IMR-90 (cell line): ENCODE results near the gene BCAS1. TPM values are rescaled to one million over a fixed set of nuclear protein-coding genes. Genes with fewer than 3 reads are reported as not detected.

Source experiments
- ATAC-seq: fragments of 200-7000 bp; cut with Tn5 transposase; 2 replicates; pipeline ENCODE4 v1.9.1; 2020; ENCODE audit warnings: low read depth, mild to moderate bottlenecking, moderate library complexity
- BruUV-seq: library from RNA; stranded (reverse); fragments of 400-500 nt; replicated peaks from 2 replicates; lab custom pipeline; 2021; lab: Mats Ljungman, UMichigan
- CTCF ChIA-PET: fragments of 300-600 bp; formaldehyde crosslinking; extraction: SDS; loops from one replicate; lab custom pipeline; 2021; ENCODE audit warnings: antibody characterized with exemption; lab: Yijun Ruan, JAX
- POLR2A ChIA-PET: fragments of 300-600 bp; sonication (Branson Sonifier 250); formaldehyde crosslinking; loops from one replicate; lab custom pipeline; 2022; ENCODE audit warnings: antibody characterized with exemption; ENCODE audit not compliant: unreplicated experiment; lab: Charles Lee
- DNase-seq: peaks from one replicate; pipeline ENCODE4 v3.0.0; 2013
- H2AFZ ChIP-seq: replicated peaks from 2 replicates; pipeline ENCODE3; 2013; ENCODE audit warnings: low read length, mild to moderate bottlenecking; ENCODE audit not compliant: poor library complexity
- H2AK5ac ChIP-seq: 2 replicates; pipeline ENCODE4 v1.6.1; 2013; ENCODE audit warnings: low read depth, low read length, inconsistent platforms
- H2AK9ac ChIP-seq: replicated peaks from 2 replicates; pipeline ENCODE3; 2013; ENCODE audit warnings: mild to moderate bottlenecking, low read depth, low read length, moderate library complexity; ENCODE audit not compliant: poor library complexity
- H2BK120ac ChIP-seq: 2 replicates; pipeline ENCODE4 v1.6.1; 2013; ENCODE audit warnings: low read depth, low read length, inconsistent platforms
- H2BK15ac ChIP-seq: 3 replicates; pipeline ENCODE4 v1.6.1; 2013; ENCODE audit warnings: low read depth, low read length, inconsistent platforms
- H2BK20ac ChIP-seq: 2 replicates; pipeline ENCODE4 v1.6.1; 2013; ENCODE audit warnings: low read depth, mild to moderate bottlenecking, inconsistent platforms, low read length, moderate library complexity
- H2BK5ac ChIP-seq: 2 replicates; pipeline ENCODE4 v1.6.1; 2013; ENCODE audit warnings: mild to moderate bottlenecking, low read depth, low read length, inconsistent platforms; ENCODE audit not compliant: poor library complexity, severe bottlenecking
- H3K14ac ChIP-seq: replicated peaks from 2 replicates; pipeline ENCODE4 v1.6.1; 2013; ENCODE audit warnings: low read depth, low read length, inconsistent platforms
- H3K18ac ChIP-seq: 2 replicates; pipeline ENCODE4 v1.6.1; 2013; ENCODE audit warnings: low read depth, low read length, control low read depth
- H3K23ac ChIP-seq: 2 replicates; pipeline ENCODE4 v1.6.1; 2013; ENCODE audit warnings: low read depth, low read length, inconsistent platforms
- H3K27ac ChIP-seq: 2 replicates; pipeline ENCODE4 v1.5.1; 2013; ENCODE audit warnings: mild to moderate bottlenecking, control low read depth, low read length; ENCODE audit not compliant: insufficient read depth
- H3K27me3 ChIP-seq: 2 replicates; pipeline ENCODE4 v1.6.1; 2013; ENCODE audit warnings: low read length; ENCODE audit not compliant: control insufficient read depth, insufficient read depth
- H3K36me3 ChIP-seq: 2 replicates; pipeline ENCODE4 v1.6.1; 2013; ENCODE audit warnings: low read length, mixed read lengths; ENCODE audit not compliant: control insufficient read depth, insufficient read depth
- H3K4ac ChIP-seq: 2 replicates; pipeline ENCODE4 v1.6.1; 2013; ENCODE audit warnings: low read depth, low read length, inconsistent platforms
- H3K4me1 ChIP-seq: 2 replicates; pipeline ENCODE4 v1.6.1; 2013; ENCODE audit warnings: low read length, mixed read lengths; ENCODE audit not compliant: control insufficient read depth, insufficient read depth
- H3K4me2 ChIP-seq: 2 replicates; pipeline ENCODE4 v1.6.1; 2013; ENCODE audit warnings: low read depth, mild to moderate bottlenecking, control low read depth, low read length, moderate library complexity
- H3K4me3 ChIP-seq: 2 replicates; pipeline ENCODE4 v1.5.1; 2013; ENCODE audit warnings: low read depth, mild to moderate bottlenecking, control low read depth, low read length, moderate library complexity; ENCODE audit not compliant: insufficient read depth
- H3K56ac ChIP-seq: 2 replicates; pipeline ENCODE4 v1.6.1; 2013; ENCODE audit warnings: low read length, inconsistent platforms; ENCODE audit not compliant: insufficient read depth; ENCODE audit errors: extremely low read depth
- H3K79me1 ChIP-seq, 2 experiments: 2 replicates each; pipeline ENCODE4 v1.6.1; 2013; ENCODE audit warnings: low read length in 2 of 2, inconsistent platforms in 1 of 2, low read depth in 1 of 2
- H3K9ac ChIP-seq: 2 replicates; pipeline ENCODE4 v1.6.1; 2013; ENCODE audit warnings: low read depth, low read length, control low read depth
- H3K9me1 ChIP-seq: 2 replicates; pipeline ENCODE4 v1.6.1; 2013; ENCODE audit warnings: low read length, inconsistent platforms; ENCODE audit not compliant: insufficient read depth
- H3K9me3 ChIP-seq: 2 replicates; pipeline ENCODE4 v1.6.1; 2013; ENCODE audit warnings: low read length; ENCODE audit not compliant: control insufficient read depth, insufficient read depth
- H4K20me1 ChIP-seq: 2 replicates; pipeline ENCODE4 v1.6.1; 2013; ENCODE audit warnings: low read length, inconsistent platforms; ENCODE audit not compliant: insufficient read depth
- H4K5ac ChIP-seq: 2 replicates; pipeline ENCODE4 v1.6.1; 2013; ENCODE audit warnings: mild to moderate bottlenecking, low read depth, low read length, control low read depth
- H4K8ac ChIP-seq, 2 experiments: 2 replicates each; pipeline ENCODE4 v1.6.1; 2013; ENCODE audit warnings: low read depth in 2 of 2, low read length in 2 of 2, control low read depth in 1 of 2, inconsistent platforms in 1 of 2
- H4K91ac ChIP-seq: 2 replicates; pipeline ENCODE4 v1.6.1; 2013; ENCODE audit warnings: low read depth, low read length, inconsistent platforms; ENCODE audit not compliant: insufficient read depth
- CEBPB ChIP-seq: IDR thresholded peaks from 2 replicates; pipeline ENCODE4 v1.6.1; 2012; ENCODE audit warnings: low read depth, low read length, improper control_type of control experiment
- CHD1 ChIP-seq: IDR thresholded peaks from 2 replicates; pipeline ENCODE4 v1.6.1; 2012; ENCODE audit warnings: low read depth, low read length, improper control_type of control experiment
- POLR2A ChIP-seq: IDR thresholded peaks from 2 replicates; pipeline ENCODE4 v1.6.1; 2012; ENCODE audit warnings: mild to moderate bottlenecking, low read depth, low read length
- WGBS, 2 experiments: methylation state at CpG; one replicate each; pipeline versions ENCODE4 v1.1.5 to v1.1.7; 2013; ENCODE audit warnings: missing lambda C conversion rate in 2 of 2; ENCODE audit not compliant: insufficient read length in 1 of 2; ENCODE audit errors: extremely low coverage in 2 of 2; 5-methylcytosine and 5-hydroxymethylcytosine counted together
- dilution Hi-C: fragments of 300-500 bp; cut with HindIII; formaldehyde crosslinking; loops from one replicate; pipeline ENCODE4 v1.14.3; 2018; ENCODE audit warnings: low sequenced_read_pairs; ENCODE audit not compliant: unreplicated experiment
- in situ Hi-C: fragments of 300-500 bp; cut with MboI; formaldehyde crosslinking; loops from 3 replicates; pipeline ENCODE4 v1.14.3; 2019; ENCODE audit warnings: low sequenced_read_pairs, inconsistent platforms, mixed read lengths
- intact Hi-C: fragments of 100-400 bp; cut with micrococcal nuclease; formaldehyde crosslinking; loops from 2 replicates; pipeline ENCODE4 v1.10.0; 2022
- polyA plus RNA-seq, 3 experiments: library from polyadenylated mRNA; depleted of rRNA; stranded (reverse); fragments of >200 nt; gene quantifications; 2 replicates each; pipeline ENCODE4 v1.2.3, GENCODE V29; 2012; ENCODE audit warnings: low replicate concordance in 1 of 3
- total RNA-seq: library from RNA; depleted of rRNA; stranded (reverse); fragments of >200 nt; gene quantifications from 2 replicates; pipeline ENCODE4 v1.2.3, GENCODE V29; 2012
- TF ChIP-seq, protein P1 (sequence below): conservative IDR thresholded peaks from 2 replicates; pipeline ENCODE4 v1.5.1; 2012; ENCODE audit warnings: mild to moderate bottlenecking, low read depth, low read length, improper control_type of control experiment

BCAS1 gene
- total and polyA plus RNA-seq, 2 of the 4 experiments (the other 2 are of a cell fraction), result under 0.01 TPM; not detected in 1

- no peaks in the 10 kb centered on the region for H3K36me3 ChIP-seq
- TF ChIP-seq POLR2A (no peak), CEBPB (no peak), CHD1 (no peak)
- TF ChIP-seq, protein P1, sequence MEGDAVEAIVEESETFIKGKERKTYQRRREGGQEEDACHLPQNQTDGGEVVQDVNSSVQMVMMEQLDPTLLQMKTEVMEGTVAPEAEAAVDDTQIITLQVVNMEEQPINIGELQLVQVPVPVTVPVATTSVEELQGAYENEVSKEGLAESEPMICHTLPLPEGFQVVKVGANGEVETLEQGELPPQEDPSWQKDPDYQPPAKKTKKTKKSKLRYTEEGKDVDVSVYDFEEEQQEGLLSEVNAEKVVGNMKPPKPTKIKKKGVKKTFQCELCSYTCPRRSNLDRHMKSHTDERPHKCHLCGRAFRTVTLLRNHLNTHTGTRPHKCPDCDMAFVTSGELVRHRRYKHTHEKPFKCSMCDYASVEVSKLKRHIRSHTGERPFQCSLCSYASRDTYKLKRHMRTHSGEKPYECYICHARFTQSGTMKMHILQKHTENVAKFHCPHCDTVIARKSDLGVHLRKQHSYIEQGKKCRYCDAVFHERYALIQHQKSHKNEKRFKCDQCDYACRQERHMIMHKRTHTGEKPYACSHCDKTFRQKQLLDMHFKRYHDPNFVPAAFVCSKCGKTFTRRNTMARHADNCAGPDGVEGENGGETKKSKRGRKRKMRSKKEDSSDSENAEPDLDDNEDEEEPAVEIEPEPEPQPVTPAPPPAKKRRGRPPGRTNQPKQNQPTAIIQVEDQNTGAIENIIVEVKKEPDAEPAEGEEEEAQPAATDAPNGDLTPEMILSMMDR, result no peak
- no CpG with 5 or more reads among the region's 1 CpG for WGBS, 2 experiments
- no TSS peak for BruUV-seq
- dilution Hi-C loops (no loop called here), intact Hi-C loops (no loop called here), in situ Hi-C loops (no loop called here)
- no peak overlapping the region for H2AK5ac ChIP-seq
- no peak overlapping the region for H4K91ac ChIP-seq
- H3K9me3 ChIP-seq, result no peaks in the 10 kb centered on the region
- H2AK9ac ChIP-seq, result no peak overlapping the region
- no peak overlapping the region for H2BK5ac ChIP-seq
- DNase-seq (no peak), ATAC-seq (no peak)
- POLR2A ChIA-PET, result no interaction called here
- no peak overlapping the region for H2BK120ac ChIP-seq
- no peak overlapping the region for H3K4me2 ChIP-seq
- no peak overlapping the region for H3K4ac ChIP-seq
- H4K20me1 ChIP-seq, result no peaks in the 10 kb centered on the region
- no peak overlapping the region for H3K9ac ChIP-seq
- H2BK15ac ChIP-seq, result no peak overlapping the region
- no peak overlapping the region for H4K5ac ChIP-seq
- no peaks in the 10 kb centered on the region for H3K4me1 ChIP-seq
- H2BK20ac ChIP-seq, result no peak overlapping the region
- CTCF ChIA-PET, result no interaction called here
- H3K4me3 ChIP-seq, result no peak overlapping the region
- no peak overlapping the region for H3K27ac ChIP-seq
- no peak overlapping the region for H3K56ac ChIP-seq
- no peak overlapping the region for H3K18ac ChIP-seq
- H3K14ac ChIP-seq, result no peak overlapping the region
- peaks cover 5% of the 10 kb centered on the region; the same call in 1 of the 2 replicates for H3K27me3 ChIP-seq
- H2AFZ ChIP-seq, result no peak overlapping the region
- H4K8ac ChIP-seq, result no peak overlapping the region
- H3K9me1 ChIP-seq, result no peaks in the 10 kb centered on the region
- H3K79me1 ChIP-seq, result no peaks in the 10 kb centered on the region
- H3K23ac ChIP-seq, result no peak overlapping the region
These were observed 22.7 kb downstream of the BCAS1 start for GRCh38 chr20:54047720-54048119.
